Measurements from ENCODE around the gene MRPS18B.

- TF ChIP-seq CTCF (conservative IDR thresholded peaks at IDR 0.05; ENCODE audit: low read length), result no peak
- no peak for TF ChIP-seq EZH2phosphoT487 (IDR thresholded peaks at IDR 0.05; ENCODE audit: borderline replicate concordance, low read depth, low read length)
Measured at GRCh38 chr6:30651143-30651542, 33.5 kb downstream of the MRPS18B start.

Measured in OCI-LY7 (cell line).